Measurements from ENCODE around the gene TMEM120A. TPM values are rescaled to one million over a fixed set of nuclear protein-coding genes. Genes with fewer than 3 reads are reported as not detected.
A peak's percentile ranks its signal among the peaks of the same experiment; 100 is the strongest.

TMEM120A gene
- total RNA-seq, 2 experiments from 2014 or later, result 14.5 to 15.3 TPM

DNA sequence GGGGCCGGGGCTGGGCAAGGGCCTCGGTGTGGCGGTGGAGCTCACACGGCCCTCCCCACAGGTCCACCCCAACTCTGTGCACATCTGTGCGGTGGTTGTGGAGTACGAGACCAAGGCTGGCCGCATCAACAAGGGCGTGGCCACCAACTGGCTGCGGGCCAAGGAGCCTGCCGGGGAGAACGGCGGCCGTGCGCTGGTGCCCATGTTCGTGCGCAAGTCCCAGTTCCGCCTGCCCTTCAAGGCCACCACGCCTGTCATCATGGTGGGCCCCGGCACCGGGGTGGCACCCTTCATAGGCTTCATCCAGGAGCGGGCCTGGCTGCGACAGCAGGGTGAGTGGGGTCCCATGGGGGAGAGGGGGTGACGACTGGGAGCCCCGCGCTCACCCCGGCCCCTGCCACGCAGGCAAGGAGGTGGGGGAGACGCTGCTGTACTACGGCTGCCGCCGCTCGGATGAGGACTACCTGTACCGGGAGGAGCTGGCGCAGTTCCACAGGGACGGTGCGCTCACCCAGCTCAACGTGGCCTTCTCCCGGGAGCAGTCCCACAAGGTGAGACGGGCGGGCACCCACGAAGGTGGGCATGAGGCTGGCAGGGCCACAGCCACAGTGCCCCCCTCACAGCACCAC lies 8.8 kb downstream of the TMEM120A start:
- H3K4me1 Mint-ChIP-seq, result peaks cover 5% of the 10 kb centered on the region
- DNase-seq (no peak), ATAC-seq (no peak)
- H3K4me3 Mint-ChIP-seq, result no peak overlapping the region
- no peaks in the 10 kb centered on the region for H3K27me3 Mint-ChIP-seq
- ChIA-PET POLR2A (no interaction called here), CTCF (interaction anchor here (0.6 kb wide), 1 partner anchor 117 kb away, joined by 3 read pairs; no protein-coding TSS in a partner anchor)
- H3K9me3 Mint-ChIP-seq (ENCODE audit: low read depth), result no peaks in the 10 kb centered on the region
- intact Hi-C loops (cut with DNase I, micrococcal nuclease), result no loop called here
- peaks cover 9% of the 10 kb centered on the region for H3K36me3 Mint-ChIP-seq (ENCODE audit: low read depth)
- no peak overlapping the region for H3K27ac Mint-ChIP-seq

DNA sequence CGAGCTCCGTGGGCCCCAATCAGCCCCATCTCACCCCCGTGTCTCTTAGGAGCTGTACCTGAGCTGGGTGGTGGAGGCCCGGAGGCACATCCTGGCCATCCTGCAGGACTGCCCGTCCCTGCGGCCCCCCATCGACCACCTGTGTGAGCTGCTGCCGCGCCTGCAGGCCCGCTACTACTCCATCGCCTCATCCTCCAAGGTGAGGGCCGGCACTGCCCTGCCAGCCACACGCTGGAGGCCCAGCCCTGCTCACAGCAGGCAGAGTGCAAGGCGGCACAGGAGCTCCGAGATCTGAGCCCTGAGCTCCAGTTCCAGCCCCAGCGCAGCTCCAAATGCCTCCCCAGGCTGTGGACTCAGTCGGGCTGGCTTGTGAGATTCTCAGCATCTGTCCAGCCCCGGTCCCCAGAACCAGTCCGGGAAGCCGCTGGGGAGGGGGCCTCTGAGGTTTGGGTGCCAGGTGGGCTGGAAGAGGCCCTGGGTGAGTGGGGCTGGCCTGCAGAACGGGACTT lies 9.3 kb downstream of the TMEM120A start:
- DNase-seq (no peak), ATAC-seq (no peak)
- H3K4me1 Mint-ChIP-seq, result peaks cover 3% of the 10 kb centered on the region
- H3K27me3 Mint-ChIP-seq, result no peaks in the 10 kb centered on the region
- ChIA-PET CTCF (interaction anchor here (0.6 kb wide), 1 partner anchor 116 kb away, joined by 3 read pairs; no protein-coding TSS in a partner anchor), POLR2A (interaction anchor here (0.5 kb wide), 1 partner anchor 240 kb away, joined by 4 read pairs; no protein-coding TSS in a partner anchor)
- H3K27ac Mint-ChIP-seq, result no peak overlapping the region
- peaks cover 9% of the 10 kb centered on the region for H3K36me3 Mint-ChIP-seq (ENCODE audit: low read depth)
- no peak overlapping the region for H3K4me3 Mint-ChIP-seq
- H3K9me3 Mint-ChIP-seq (ENCODE audit: low read depth), result no peaks in the 10 kb centered on the region
- intact Hi-C loops (cut with DNase I, micrococcal nuclease), result no loop called here

DNA sequence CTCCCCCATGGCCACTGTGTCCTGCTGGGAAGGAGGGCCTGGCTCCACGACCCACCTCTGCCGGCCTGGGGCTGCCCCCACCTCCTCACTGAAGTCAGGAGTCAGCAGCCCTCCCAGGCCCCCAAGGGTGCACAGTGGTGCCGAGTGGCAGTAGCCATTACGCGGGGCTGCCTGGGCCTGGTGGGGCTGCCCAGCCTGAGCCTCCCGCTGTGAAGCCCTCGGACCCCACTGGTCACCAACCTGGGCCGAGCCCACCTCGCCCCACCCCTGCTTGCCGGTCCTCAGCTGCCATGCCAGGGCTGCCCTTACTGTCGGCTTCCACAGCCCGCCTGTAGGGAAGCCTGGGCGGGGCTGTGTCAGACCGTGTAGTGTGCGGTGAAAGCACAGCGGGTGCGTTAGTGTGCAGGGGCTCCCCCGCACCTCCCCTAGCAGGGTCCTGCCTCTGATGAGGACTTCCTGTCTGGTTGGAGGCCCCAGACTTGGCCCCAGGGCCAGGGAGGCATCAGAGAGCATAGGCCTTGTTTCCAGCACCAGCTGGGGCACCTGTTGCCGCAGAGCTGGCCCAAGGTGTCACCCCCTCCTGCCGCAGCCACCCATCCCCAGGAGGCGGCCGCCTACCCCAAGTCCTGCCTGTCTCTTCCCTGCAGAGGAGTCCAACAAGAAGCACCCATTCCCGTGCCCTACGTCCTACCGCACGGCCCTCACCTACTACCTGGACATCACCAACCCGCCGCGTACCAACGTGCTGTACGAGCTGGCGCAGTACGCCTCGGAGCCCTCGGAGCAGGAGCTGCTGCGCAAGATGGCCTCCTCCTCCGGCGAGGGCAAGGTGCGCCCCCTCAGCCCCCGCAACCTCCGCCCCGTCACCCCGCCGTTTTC lies 10.0 kb downstream of the TMEM120A start:
- no peak overlapping the region for H3K4me3 Mint-ChIP-seq
- H3K4me1 Mint-ChIP-seq, result no peaks in the 10 kb centered on the region
- ChIA-PET POLR2A (interaction anchor here (0.5 kb wide), 1 partner anchor 240 kb away, joined by 4 read pairs; no protein-coding TSS in a partner anchor), CTCF (interaction anchor here (0.6 kb wide), 1 partner anchor 23 kb away, joined by 3 read pairs; no protein-coding TSS in a partner anchor)
- no peak for DNase-seq
- no peaks in the 10 kb centered on the region for H3K27me3 Mint-ChIP-seq
- no peak for ATAC-seq
- H3K27ac Mint-ChIP-seq, result no peak overlapping the region
- no peaks in the 10 kb centered on the region for H3K9me3 Mint-ChIP-seq (ENCODE audit: low read depth)
- intact Hi-C loops (cut with DNase I, micrococcal nuclease), result no loop called here
- peaks cover 9% of the 10 kb centered on the region for H3K36me3 Mint-ChIP-seq (ENCODE audit: low read depth)

DNA sequence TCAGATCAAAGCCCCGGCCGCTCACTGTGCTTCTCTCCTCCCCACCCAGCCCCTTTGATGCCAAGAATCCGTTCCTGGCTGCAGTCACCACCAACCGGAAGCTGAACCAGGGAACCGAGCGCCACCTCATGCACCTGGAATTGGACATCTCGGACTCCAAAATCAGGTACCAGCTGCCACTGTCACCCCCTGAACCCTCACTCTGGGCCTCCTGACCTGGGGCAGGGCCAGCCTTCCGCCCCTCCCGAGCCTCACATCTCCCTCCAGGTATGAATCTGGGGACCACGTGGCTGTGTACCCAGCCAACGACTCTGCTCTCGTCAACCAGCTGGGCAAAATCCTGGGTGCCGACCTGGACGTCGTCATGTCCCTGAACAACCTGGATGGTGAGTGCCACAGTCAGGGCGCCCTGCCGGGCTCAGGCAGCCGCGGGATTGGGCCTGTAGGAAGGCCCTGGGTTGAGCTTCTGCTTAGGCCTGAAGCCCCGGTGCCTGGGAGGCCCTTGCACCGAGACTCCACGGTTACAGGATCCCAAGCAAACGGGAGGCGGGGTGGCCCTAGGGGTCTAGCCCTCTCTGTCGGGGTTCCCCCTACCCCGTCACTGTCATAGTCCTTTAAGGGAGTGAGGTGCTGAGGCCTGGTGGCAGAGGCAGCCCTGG lies 10.8 kb downstream of the TMEM120A start:
- DNase-seq, result no peak
- ChIA-PET CTCF (no interaction called here), POLR2A (no interaction called here)
- Mint-ChIP-seq H3K27ac (no peak overlapping the region), H3K9me3 (ENCODE audit: low read depth) (no peaks in the 10 kb centered on the region), H3K4me3 (no peak overlapping the region), H3K27me3 (no peaks in the 10 kb centered on the region), H3K36me3 (ENCODE audit: low read depth) (peaks cover 9% of the 10 kb centered on the region), H3K4me1 (no peaks in the 10 kb centered on the region)
- intact Hi-C loops (cut with DNase I, micrococcal nuclease), result no loop called here
- no peak for ATAC-seq

DNA sequence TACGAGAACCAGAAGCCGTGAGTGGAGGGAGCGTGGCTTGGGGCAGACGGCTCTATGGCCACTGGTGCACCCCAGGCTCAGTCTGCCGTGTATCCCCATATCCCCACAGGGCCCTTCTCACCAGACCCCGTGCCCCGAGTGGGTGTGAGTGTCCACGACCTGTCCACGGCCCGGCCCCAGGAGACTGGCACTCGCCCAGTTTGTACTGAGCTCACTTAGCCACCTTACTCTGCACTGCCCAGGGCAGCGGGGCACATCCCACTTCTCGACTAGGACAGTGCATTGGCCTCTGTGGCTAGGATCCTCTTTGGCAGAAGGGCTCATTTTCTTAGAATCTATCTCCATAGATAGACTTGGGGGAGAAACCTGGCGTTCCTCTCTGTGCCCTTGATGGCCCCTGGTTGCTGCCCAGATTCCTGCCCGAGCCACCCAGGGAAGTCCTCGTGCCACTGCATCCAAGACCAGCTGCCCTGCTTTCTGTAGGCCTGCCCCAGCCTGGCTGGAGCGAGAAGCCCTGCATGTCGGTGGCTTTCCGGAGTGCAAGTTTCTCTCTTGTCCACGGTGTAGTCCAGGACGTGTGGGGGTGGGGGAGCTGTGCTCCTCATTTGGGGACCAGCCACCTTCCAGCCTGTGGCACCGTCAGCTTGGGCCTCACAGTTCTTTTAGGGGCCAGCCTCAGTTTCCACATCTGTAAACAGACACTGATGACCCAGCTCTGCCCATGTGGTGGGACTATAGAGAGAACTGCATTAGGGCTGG lies 11.9 kb downstream of the TMEM120A start:
- intact Hi-C loops (cut with DNase I, micrococcal nuclease), result no loop called here
- ATAC-seq, result no peak
- CTCF ChIA-PET, result no interaction called here
- H3K27ac Mint-ChIP-seq, result no peak overlapping the region
- no peaks in the 10 kb centered on the region for H3K27me3 Mint-ChIP-seq
- H3K4me1 Mint-ChIP-seq, result no peaks in the 10 kb centered on the region
- no peak overlapping the region for H3K4me3 Mint-ChIP-seq
- no peaks in the 10 kb centered on the region for H3K9me3 Mint-ChIP-seq (ENCODE audit: low read depth)
- peaks cover 9% of the 10 kb centered on the region for H3K36me3 Mint-ChIP-seq (ENCODE audit: low read depth)
- POLR2A ChIA-PET, result no interaction called here
- no peak for DNase-seq

DNA sequence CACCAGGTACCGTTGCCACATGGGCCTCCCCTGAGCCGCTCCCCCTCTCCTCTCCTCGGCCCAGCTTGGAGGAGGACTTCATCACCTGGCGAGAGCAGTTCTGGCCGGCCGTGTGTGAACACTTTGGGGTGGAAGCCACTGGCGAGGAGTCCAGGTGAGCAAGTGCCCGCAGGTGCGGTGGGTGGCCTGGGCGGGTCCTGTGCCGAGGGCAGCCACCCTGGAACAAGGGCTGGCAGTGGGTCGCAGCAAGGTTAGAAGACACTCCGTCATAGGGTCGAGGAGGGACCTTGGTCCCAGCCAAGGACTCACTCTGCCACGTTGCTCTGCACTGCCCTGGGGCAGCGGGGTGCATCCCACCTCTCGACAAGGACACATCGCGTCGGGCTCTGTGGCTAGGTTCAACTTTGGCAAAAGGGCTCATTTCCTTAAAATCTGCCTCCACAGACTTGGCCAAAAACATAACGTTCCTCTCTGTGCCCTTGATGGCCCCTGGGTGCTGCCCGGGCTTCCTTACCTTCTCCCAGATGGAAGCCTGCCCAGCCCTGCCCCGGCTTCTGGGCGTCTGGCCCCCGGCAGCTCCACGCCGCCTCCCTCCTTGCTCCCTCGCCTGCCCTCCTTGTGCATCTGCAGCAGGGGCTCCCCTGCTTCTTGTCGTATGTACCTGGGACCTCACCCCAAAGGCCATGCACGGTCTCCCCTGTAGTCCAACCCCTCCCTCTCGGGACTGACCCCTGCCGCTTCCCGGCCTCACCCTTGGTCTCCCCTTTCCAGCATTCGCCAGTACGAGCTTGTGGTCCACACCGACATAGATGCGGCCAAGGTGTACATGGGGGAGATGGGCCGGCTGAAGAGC lies 12.7 kb downstream of the TMEM120A start:
- DNase-seq (no peak), ATAC-seq (no peak)
- Mint-ChIP-seq H3K27ac (no peak overlapping the region), H3K4me3 (no peak overlapping the region), H3K9me3 (ENCODE audit: low read depth) (no peaks in the 10 kb centered on the region), H3K4me1 (no peaks in the 10 kb centered on the region), H3K36me3 (ENCODE audit: low read depth) (peaks cover 3% of the 10 kb centered on the region), H3K27me3 (no peaks in the 10 kb centered on the region)
- ChIA-PET POLR2A (no interaction called here), CTCF (no interaction called here)
- intact Hi-C loops (cut with DNase I, micrococcal nuclease), result no loop called here

DNA sequence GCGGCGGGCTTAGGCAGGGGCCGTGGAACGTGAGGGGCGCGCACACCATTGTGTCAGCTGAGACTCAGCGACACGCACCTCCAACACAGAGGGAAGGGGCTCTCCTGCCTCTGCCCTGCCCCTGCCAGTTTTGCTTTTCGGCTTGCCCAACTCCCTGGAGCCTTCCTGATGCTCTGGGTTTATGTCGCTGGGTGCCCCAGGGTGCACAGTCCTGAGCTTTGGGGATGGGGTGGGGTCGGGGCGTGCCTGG lies 13.3 kb downstream of the TMEM120A start:
- CTCF ChIA-PET, result no interaction called here
- H3K36me3 Mint-ChIP-seq (ENCODE audit: low read depth), result peaks cover 1% of the 10 kb centered on the region
- DNase-seq, result no peak
- POLR2A ChIA-PET, result no interaction called here
- no peaks in the 10 kb centered on the region for H3K27me3 Mint-ChIP-seq
- no peak for ATAC-seq
- H3K4me3 Mint-ChIP-seq, result no peak overlapping the region
- no peak overlapping the region for H3K27ac Mint-ChIP-seq
- H3K9me3 Mint-ChIP-seq (ENCODE audit: low read depth), result no peaks in the 10 kb centered on the region
- no peaks in the 10 kb centered on the region for H3K4me1 Mint-ChIP-seq
- intact Hi-C loops (cut with DNase I, micrococcal nuclease), result no loop called here

DNA sequence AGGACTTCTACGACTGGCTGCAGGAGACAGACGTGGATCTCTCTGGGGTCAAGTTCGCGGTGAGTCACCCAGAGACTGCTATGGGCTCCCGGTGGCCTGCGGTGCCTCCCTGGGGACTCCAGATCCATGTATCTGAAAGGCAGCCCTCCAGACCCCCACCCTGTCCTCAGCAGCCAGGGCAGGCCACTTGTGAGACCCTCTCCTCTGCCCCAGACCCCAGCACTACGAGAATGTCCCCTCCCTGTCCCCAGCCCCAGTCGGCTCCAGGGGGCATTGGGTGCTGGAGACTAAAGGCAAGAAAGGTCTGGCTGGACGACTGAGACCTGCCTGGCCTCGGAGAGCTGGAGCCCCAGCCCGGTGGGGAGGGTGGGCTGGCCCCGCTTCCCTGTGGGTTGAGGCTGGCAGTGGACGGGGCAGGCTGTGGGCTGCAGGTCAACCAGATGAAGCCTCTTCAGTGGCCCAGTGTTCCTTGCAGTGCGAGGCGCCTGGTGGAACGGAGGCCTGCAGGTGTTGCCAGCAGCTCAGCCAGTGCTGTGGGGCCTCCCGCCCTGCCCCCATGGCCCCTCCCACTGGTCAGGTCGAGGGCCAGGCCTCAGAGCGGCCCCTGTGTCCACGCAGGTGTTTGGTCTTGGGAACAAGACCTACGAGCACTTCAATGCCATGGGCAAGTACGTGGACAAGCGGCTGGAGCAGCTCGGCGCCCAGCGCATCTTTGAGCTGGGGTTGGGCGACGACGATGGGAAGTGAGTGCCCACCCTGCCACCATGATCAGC lies 13.8 kb downstream of the TMEM120A start:
- DNase-seq, result no peak
- CTCF ChIA-PET, result interaction anchor here (0.5 kb wide), 1 partner anchor 49 kb away, joined by 3 read pairs; no protein-coding TSS in a partner anchor
- no peaks in the 10 kb centered on the region for H3K4me1 Mint-ChIP-seq
- H3K27ac Mint-ChIP-seq, result no peak overlapping the region
- intact Hi-C loops (cut with DNase I, micrococcal nuclease), result no loop called here
- no peak for ATAC-seq
- POLR2A ChIA-PET, result no interaction called here
- no peak overlapping the region for H3K4me3 Mint-ChIP-seq
- no peaks in the 10 kb centered on the region for H3K27me3 Mint-ChIP-seq
- H3K9me3 Mint-ChIP-seq (ENCODE audit: low read depth), result no peaks in the 10 kb centered on the region
- H3K36me3 Mint-ChIP-seq (ENCODE audit: low read depth), result peaks cover 1% of the 10 kb centered on the region

DNA sequence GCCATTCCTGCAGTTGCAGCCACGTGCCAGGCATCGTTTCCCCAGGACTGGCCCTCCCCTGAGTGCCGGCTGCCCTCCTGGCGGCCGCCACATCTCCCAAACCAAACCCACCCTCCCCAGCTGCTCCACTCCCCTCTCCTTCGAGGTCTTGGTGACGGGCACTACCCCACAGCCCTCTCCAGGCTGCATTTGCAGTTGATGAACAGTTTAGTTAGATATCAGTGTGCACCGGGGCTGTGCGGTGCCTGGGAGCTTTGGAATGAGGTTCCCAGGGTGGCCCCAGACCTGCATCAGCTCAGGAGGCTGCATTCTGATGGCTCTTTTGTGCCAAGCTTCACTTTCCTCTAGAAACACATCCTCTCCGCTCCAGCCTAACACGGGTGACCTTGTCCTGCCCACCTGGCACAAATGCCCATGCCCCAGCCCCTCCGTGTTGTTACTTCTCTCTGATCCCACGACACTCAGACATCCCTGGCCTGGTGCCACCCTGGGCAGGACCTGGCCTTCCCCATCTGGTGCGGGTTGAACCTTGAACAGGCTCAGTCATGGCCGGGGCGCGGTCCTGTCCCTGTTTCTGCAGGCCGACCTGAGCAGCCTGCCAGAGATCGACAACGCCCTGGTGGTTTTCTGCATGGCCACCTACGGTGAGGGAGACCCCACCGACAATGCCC lies 14.5 kb downstream of the TMEM120A start:
- Mint-ChIP-seq H3K9me3 (ENCODE audit: low read depth) (no peaks in the 10 kb centered on the region), H3K36me3 (ENCODE audit: low read depth) (peaks cover 1% of the 10 kb centered on the region), H3K4me3 (no peak overlapping the region), H3K27me3 (no peaks in the 10 kb centered on the region), H3K27ac (peak overlapping the region; percentile 24), H3K4me1 (no peaks in the 10 kb centered on the region)
- intact Hi-C loops (cut with DNase I, micrococcal nuclease), result no loop called here
- CTCF ChIA-PET, result interaction anchor here (0.5 kb wide), 1 partner anchor 48 kb away, joined by 3 read pairs; no protein-coding TSS in a partner anchor
- no peak for ATAC-seq
- POLR2A ChIA-PET, result no interaction called here
- no peak for DNase-seq

DNA sequence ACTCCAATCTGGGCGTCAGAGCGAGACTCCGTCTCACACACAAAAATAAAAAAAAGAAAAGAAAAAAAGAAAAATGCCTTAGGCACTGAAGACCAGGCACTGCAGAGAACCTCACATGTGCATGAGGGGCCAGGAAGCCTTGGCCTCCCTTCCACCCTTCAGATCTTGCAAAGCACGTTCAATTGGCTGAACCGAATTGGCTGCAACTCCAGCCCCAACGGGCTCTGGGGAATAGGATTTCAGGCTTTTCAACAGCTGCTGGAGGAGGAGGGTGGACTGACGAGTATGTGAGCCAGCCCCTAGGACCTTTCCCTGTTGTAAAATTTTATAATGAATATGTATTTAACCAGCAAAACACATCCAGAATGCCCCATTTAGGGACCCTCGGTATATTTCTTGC lies 16.7 kb downstream of the TMEM120A start:
- POLR2A ChIA-PET, result no interaction called here
- H3K9me3 Mint-ChIP-seq (ENCODE audit: low read depth), result no peaks in the 10 kb centered on the region
- no peaks in the 10 kb centered on the region for H3K27me3 Mint-ChIP-seq
- DNase-seq (no peak), ATAC-seq (no peak)
- peaks cover 1% of the 10 kb centered on the region for H3K36me3 Mint-ChIP-seq (ENCODE audit: low read depth)
- H3K4me3 Mint-ChIP-seq, result no peak overlapping the region
- H3K27ac Mint-ChIP-seq, result no peak overlapping the region
- intact Hi-C loops (cut with DNase I, micrococcal nuclease), result no loop called here
- no peaks in the 10 kb centered on the region for H3K4me1 Mint-ChIP-seq
- CTCF ChIA-PET, result interaction anchor here (0.5 to 0.7 kb wide), 2 partner anchors 28 to 42 kb away, joined by 3 read pairs; no protein-coding TSS in a partner anchor

All from activated CD4-positive, alpha-beta T cell treated with anti-CD3 and anti-CD28 coated beads for 36 hours (primary cell).